Upper lobe of right lung (tissue), 1 donor: Measurements from ENCODE around the gene PRR35. TPM values are rescaled to one million over a fixed set of nuclear protein-coding genes. Genes with fewer than 3 reads are reported as not detected.
A peak's percentile ranks its signal among the peaks of the same experiment; 100 is the strongest.

Experiments
- ATAC-seq: fragments of 200-7000 bp; cut with Tn5 transposase; one replicate; pipeline ENCODE4 v1.9.1; 2020; ENCODE audit warnings: mild to moderate bottlenecking, moderate library complexity
- DNase-seq: peaks from one replicate; pipeline ENCODE4 v3.0.0-alpha.2; 2020
- H3K27ac ChIP-seq: fragments of 200-600 bp; one replicate; pipeline ENCODE4 v1.8.0; 2022
- H3K27me3 ChIP-seq: fragments of 200-600 bp; one replicate; pipeline ENCODE4 v1.8.0; 2022; ENCODE audit warnings: mild to moderate bottlenecking
- H3K36me3 ChIP-seq: fragments of 200-600 bp; one replicate; pipeline ENCODE4 v1.8.0; 2022
- H3K4me1 ChIP-seq: fragments of 200-600 bp; one replicate; pipeline ENCODE4 v1.8.0; 2022
- H3K4me3 ChIP-seq: fragments of 200-600 bp; one replicate; pipeline ENCODE4 v1.8.0; 2022; ENCODE audit warnings: mild to moderate bottlenecking
- H3K9me3 ChIP-seq: fragments of 200-600 bp; one replicate; pipeline ENCODE4 v1.8.0; 2022
- intact Hi-C: fragments of 100-400 bp; cut with DNase I; formaldehyde crosslinking; loops from one replicate; pipeline ENCODE4 v1.11.0; 2022
- total RNA-seq: library from RNA; stranded (reverse); fragmentation: NEBNext Ultra II Directional; extraction: Animal tissue kit (Norgen Biotek cat#: 25700); gene quantifications from one replicate; pipeline ENCODE4 v1.2.1, GENCODE V29; 2021
- TF ChIP-seq, protein P1 (sequence below): fragments of 200-600 bp; IDR thresholded peaks from one replicate; pipeline ENCODE4 v1.8.0; 2022; ENCODE audit warnings: antibody characterized with exemption
- donor health status: DM: no; HTN: yes; CAD: no; lungs with severe emphysema.

The PRR35 gene
- total RNA-seq, 1 donor from 2014 or later: not detected

DNA sequence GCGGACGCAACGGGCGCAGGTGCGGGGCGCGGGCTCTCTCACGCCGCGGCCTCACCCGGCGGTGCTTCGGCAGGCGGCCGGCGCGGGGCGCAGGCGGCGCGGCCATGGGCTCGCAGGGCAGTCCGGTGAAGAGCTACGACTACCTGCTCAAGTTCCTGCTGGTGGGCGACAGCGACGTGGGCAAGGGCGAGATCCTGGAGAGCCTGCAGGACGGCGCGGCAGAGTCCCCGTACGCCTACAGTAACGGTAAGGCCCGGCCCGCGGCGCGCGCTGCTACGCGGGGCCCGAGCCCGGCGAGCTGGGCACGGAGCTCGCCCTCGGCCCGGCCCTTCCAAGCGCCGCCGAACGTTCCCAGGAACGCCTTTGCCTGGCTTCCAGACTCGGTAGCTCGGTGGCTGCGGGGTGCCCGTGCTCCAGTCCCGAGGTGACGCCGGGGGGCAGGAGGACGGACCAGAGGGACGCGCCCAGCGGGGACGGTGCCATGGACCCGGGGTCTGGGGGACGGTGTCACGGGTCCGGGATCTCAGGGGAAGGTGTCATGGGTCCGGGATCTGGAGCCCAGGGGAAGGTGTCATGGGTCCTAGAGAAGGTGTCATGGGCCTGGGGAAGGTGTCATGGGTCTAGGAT, 30.1 kb downstream of the PRR35 start:
- peak overlapping the region; percentile 85 for H3K27ac ChIP-seq
- H3K9me3 ChIP-seq: no peaks in the 10 kb centered on the region
- DNase-seq: peak; percentile 80
- intact Hi-C loops: no loop called here
- ATAC-seq: no peak
- peaks cover 56% of the 10 kb centered on the region for H3K4me1 ChIP-seq
- TF ChIP-seq, protein P1, sequence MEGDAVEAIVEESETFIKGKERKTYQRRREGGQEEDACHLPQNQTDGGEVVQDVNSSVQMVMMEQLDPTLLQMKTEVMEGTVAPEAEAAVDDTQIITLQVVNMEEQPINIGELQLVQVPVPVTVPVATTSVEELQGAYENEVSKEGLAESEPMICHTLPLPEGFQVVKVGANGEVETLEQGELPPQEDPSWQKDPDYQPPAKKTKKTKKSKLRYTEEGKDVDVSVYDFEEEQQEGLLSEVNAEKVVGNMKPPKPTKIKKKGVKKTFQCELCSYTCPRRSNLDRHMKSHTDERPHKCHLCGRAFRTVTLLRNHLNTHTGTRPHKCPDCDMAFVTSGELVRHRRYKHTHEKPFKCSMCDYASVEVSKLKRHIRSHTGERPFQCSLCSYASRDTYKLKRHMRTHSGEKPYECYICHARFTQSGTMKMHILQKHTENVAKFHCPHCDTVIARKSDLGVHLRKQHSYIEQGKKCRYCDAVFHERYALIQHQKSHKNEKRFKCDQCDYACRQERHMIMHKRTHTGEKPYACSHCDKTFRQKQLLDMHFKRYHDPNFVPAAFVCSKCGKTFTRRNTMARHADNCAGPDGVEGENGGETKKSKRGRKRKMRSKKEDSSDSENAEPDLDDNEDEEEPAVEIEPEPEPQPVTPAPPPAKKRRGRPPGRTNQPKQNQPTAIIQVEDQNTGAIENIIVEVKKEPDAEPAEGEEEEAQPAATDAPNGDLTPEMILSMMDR: no peak
- H3K36me3 ChIP-seq: no peaks in the 10 kb centered on the region
- peak overlapping the region; percentile 86 for H3K4me3 ChIP-seq
- no peaks in the 10 kb centered on the region for H3K27me3 ChIP-seq

DNA sequence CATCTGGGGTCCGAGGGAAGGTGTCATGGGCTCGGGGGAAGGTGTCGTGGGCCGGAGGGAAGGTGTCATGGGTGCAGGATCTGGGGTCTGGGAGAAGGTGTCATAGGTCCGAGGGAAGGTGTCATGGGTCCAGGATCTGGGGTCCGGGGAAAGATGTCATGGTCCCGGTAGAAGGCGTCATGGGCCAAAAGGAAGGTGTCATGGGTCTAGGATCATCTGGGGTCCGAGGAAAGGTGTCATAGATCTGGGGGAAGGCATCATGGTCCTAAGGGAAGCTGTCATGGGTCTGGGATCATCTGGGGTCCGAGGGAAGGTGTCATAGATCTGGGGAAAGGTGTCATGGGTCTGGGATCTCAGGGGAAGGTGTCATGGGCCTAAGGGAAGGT, 30.6 kb downstream of the PRR35 start:
- Histone ChIP-seq H3K4me3 (peak overlapping the region; percentile 86), H3K27me3 (no peaks in the 10 kb centered on the region), H3K9me3 (no peaks in the 10 kb centered on the region), H3K27ac (peak overlapping the region; percentile 85), H3K36me3 (no peaks in the 10 kb centered on the region), H3K4me1 (peaks cover 56% of the 10 kb centered on the region)
- no peak for ATAC-seq
- DNase-seq: no peak
- TF ChIP-seq, protein P1: no peak
- intact Hi-C loops: no loop called here

GRCh38 chr16:591231-591630, 31.0 kb downstream of the PRR35 start:
- intact Hi-C loops: no loop called here
- no peaks in the 10 kb centered on the region for H3K9me3 ChIP-seq
- H3K36me3 ChIP-seq: no peaks in the 10 kb centered on the region
- H3K27me3 ChIP-seq: no peaks in the 10 kb centered on the region
- peak overlapping the region; percentile 86 for H3K4me3 ChIP-seq
- TF ChIP-seq, protein P1: no peak
- DNase-seq (no peak), ATAC-seq (no peak)
- peak overlapping the region; percentile 85 for H3K27ac ChIP-seq
- H3K4me1 ChIP-seq: peaks cover 56% of the 10 kb centered on the region

DNA sequence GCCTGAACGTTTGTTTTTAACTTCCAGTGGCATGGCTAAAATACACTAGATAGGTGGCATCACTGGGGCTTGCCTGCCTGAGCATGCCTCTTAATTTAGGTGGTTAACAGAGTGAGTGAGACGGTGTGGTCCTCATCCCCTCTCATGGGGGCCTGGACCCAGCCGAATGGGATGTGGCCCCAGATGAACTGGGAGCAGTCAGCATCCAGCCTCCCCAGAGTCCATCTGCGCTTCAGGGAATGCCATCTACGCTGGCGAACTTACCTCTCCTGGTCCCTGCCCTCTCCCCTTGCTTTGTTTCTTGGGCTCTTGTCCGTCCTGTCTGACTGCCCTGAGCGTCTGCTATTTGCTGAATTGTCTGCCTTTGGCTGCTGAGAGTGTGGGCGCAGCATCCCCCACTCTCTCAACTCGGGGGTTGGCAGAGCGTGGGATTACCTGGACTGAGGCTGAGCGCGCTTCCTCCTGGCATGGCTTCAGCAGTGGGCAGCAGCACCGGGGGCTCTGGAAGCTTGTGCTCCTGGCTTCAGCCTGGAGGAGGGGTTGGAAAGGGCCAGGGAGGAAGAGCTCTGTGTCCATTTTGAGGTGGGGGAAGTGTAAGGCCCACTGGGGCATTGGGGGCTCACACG, 31.8 kb downstream of the PRR35 start:
- intact Hi-C loops: no loop called here
- DNase-seq (no peak), ATAC-seq (no peak)
- Histone ChIP-seq H3K4me1 (peaks cover 53% of the 10 kb centered on the region), H3K4me3 (peak overlapping the region; percentile 86), H3K27ac (peak overlapping the region; percentile 85), H3K27me3 (no peaks in the 10 kb centered on the region), H3K36me3 (no peaks in the 10 kb centered on the region), H3K9me3 (no peaks in the 10 kb centered on the region)
- TF ChIP-seq, protein P1: no peak

DNA sequence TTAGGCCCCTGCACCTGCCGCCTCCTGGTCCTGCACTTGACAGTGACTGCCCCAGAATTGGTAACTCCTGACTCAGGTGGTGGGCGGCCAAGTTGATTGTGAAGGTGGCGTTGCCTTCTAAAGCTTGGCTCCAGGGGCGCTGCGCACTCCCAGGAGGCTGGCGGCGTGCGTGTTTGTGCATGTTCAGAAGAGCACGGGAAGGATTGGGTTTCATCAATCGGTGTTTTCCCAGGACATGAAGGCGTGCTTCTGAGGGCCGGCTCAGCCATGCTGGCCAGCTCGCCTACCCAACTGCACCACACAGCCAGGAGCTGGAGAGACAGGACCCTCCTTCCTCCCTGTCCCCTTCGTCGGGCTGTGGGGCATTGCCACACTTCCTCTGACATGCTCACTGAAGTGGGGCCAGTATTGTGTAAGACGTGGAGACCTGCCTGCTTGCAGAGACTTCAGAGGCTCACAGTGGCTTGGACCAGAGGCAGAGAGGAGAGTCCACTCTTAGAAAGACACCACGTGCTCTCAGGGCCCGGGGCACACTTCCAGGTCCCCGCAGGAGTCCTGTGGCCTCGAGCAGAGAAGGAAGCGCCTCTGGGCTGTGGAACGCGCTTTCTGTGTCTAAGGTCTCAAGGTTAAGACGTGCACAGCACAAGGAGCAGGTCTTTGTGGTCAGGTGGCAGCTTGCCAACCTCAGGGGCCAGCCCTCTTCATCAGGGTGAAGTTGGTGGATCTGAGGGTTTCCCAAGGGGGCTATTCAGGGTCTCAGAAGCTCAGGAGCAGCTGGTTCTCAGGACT, 32.5 kb downstream of the PRR35 start:
- no peaks in the 10 kb centered on the region for H3K36me3 ChIP-seq
- H3K4me3 ChIP-seq: peak overlapping the region; percentile 19
- H3K27ac ChIP-seq: peak overlapping the region; percentile 85
- no peaks in the 10 kb centered on the region for H3K27me3 ChIP-seq
- DNase-seq (peak; percentile 90), ATAC-seq (peak; percentile 11)
- no peaks in the 10 kb centered on the region for H3K9me3 ChIP-seq
- TF ChIP-seq, protein P1: no peak
- peaks cover 46% of the 10 kb centered on the region for H3K4me1 ChIP-seq
- intact Hi-C loops: no loop called here
